GM13977 (cell line): Measurements from ENCODE around the gene GANC.

Experiments used
- DNase-seq: peaks from one replicate; pipeline ENCODE4 v3.0.0; 2012; ENCODE audit warnings: low spot score
- CTCF ChIP-seq: IDR thresholded peaks from 2 replicates; pipeline ENCODE4 v1.5.1; 2012; ENCODE audit warnings: mild to moderate bottlenecking, control low read depth; ENCODE audit not compliant: insufficient read depth; ENCODE audit errors: extremely low read depth, missing control alignments
- in situ Hi-C: fragments of 300-500 bp; cut with MboI; formaldehyde crosslinking; loops from one replicate; pipeline ENCODE4 v1.12.0; 2022; ENCODE audit warnings: low sequenced_read_pairs, low pct_unique_long_range_greater_than_20kb, mixed read lengths, inconsistent platforms; ENCODE audit not compliant: unreplicated experiment

The GANC gene

GRCh38 chr15:42365921-42366550 lies 93.0 kb downstream of the GANC start:
- TF ChIP-seq CTCF: no peak
- in situ Hi-C loops: no loop called here
- no peak for DNase-seq

- in situ Hi-C loops: no loop called here
- no peak for DNase-seq
- TF ChIP-seq CTCF: no peak
These were observed 94.0 kb downstream of the GANC start for GRCh38 chr15:42367041-42367440.

- in situ Hi-C loops: no loop called here
These were observed 95.1 kb downstream of the GANC start for GRCh38 chr15:42368096-42368495.

GRCh38 chr15:42371096-42371495 lies 98.1 kb downstream of the GANC start:
- no peak for DNase-seq
- in situ Hi-C loops: no loop called here
- no peak for TF ChIP-seq CTCF

More at GRCh38 chr15:42368096-42368495, 95.1 kb downstream of the GANC start:
- no peak for TF ChIP-seq CTCF
- no peak for DNase-seq

- TF ChIP-seq CTCF: no peak
- in situ Hi-C loops: no loop called here
- no peak for DNase-seq
These were observed 100.3 kb downstream of the GANC start for GRCh38 chr15:42373274-42373673.

GRCh38 chr15:42373936-42374335 lies 100.9 kb downstream of the GANC start:
- no peak for TF ChIP-seq CTCF
- DNase-seq: no peak
- in situ Hi-C loops: no loop called here
